ENCODE results near the gene ACP6. TPM values are rescaled to one million over a fixed set of nuclear protein-coding genes. Genes with fewer than 3 reads are reported as not detected.
"Not testable (repeated sequence)": the region's sequence is repeated elsewhere in the genome, so short reads cannot be mapped to it uniquely, and the experiment has no call there.

ACP6 gene
- total RNA-seq, 4 donors from 2014 or later, result 11.5 to 18.5 (median 14.2) TPM

GRCh38 chr1:147619741-147620140 is 50.6 kb downstream of the ACP6 start:
- H3K4me3 ChIP-seq (ENCODE audit: low read depth, poor library complexity, severe bottlenecking), result no peak overlapping the region
- intact Hi-C loops (cut with DNase I; ENCODE audit: low total_unique reads), result loop anchor here (5.0 kb wide), 1 partner anchor 122 kb away; no protein-coding TSS in a partner anchor
- no peak for TF ChIP-seq POLR2A (IDR thresholded peaks at IDR 0.05)
- TF ChIP-seq, protein P1, sequence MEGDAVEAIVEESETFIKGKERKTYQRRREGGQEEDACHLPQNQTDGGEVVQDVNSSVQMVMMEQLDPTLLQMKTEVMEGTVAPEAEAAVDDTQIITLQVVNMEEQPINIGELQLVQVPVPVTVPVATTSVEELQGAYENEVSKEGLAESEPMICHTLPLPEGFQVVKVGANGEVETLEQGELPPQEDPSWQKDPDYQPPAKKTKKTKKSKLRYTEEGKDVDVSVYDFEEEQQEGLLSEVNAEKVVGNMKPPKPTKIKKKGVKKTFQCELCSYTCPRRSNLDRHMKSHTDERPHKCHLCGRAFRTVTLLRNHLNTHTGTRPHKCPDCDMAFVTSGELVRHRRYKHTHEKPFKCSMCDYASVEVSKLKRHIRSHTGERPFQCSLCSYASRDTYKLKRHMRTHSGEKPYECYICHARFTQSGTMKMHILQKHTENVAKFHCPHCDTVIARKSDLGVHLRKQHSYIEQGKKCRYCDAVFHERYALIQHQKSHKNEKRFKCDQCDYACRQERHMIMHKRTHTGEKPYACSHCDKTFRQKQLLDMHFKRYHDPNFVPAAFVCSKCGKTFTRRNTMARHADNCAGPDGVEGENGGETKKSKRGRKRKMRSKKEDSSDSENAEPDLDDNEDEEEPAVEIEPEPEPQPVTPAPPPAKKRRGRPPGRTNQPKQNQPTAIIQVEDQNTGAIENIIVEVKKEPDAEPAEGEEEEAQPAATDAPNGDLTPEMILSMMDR (IDR thresholded peaks at IDR 0.05), result no peak
- 80 to 88% methylated on average over 6 to 7 of the region's 7 CpGs for WGBS, 2 donors
- DNase-seq (ENCODE audit: low spot score in 2 of 2), result no peak

DNA sequence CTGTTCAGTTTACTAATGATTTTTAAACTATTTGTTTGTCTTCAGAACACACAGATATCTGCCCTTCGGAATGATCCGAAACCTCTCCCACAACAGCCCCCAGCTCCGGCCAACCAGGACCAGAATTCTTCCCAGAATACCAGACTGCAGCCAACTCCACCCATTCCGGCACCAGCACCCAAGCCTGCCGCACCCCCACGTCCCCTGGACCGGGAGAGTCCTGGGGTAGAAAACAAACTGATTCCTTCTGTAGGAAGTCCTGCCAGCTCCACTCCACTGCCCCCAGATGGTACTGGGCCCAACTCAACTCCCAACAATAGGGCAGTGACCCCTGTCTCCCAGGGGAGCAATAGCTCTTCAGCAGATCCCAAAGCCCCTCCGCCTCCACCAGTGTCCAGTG is 51.6 kb downstream of the ACP6 start:
- no peak overlapping the region for H3K4me3 ChIP-seq (ENCODE audit: low read depth, poor library complexity, severe bottlenecking)
- TF ChIP-seq, protein P1 (IDR thresholded peaks at IDR 0.05), result no peak
- TF ChIP-seq POLR2A (IDR thresholded peaks at IDR 0.05), result no peak
- DNase-seq (ENCODE audit: low spot score in 2 of 2), result no peak
- 76 to 81% methylated on average over 8 of the region's 8 CpGs for WGBS, 2 donors
- intact Hi-C loops (cut with DNase I; ENCODE audit: low total_unique reads), result no loop called here

DNA sequence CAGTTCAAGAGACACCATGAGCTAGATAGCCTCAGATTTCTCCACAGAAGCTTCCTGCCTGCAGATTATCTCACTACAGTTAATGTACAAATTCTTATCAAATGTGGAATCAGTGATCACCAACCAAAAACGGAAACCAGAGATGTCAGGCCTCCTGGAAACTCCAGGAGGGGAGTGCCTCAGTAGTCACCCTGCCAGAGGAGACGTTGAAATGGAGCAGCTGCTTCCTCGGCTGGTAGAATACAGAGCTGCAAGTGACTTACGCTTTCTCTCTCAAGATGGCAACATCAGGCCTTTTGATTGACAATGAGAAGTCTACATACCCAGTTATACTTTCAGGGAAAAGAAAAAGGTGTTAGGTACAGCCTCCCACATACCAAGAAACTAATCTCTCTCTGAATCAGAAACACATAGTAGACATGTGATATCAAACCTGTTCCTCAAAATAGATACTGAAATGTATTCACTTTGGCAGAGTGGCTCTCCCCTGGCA is 52.2 kb downstream of the ACP6 start:
- TF ChIP-seq, protein P1 (IDR thresholded peaks at IDR 0.05), result no peak
- intact Hi-C loops (cut with DNase I; ENCODE audit: low total_unique reads), result no loop called here
- 47 to 57% methylated on average over 4 of the region's 4 CpGs for WGBS, 2 donors

DNA sequence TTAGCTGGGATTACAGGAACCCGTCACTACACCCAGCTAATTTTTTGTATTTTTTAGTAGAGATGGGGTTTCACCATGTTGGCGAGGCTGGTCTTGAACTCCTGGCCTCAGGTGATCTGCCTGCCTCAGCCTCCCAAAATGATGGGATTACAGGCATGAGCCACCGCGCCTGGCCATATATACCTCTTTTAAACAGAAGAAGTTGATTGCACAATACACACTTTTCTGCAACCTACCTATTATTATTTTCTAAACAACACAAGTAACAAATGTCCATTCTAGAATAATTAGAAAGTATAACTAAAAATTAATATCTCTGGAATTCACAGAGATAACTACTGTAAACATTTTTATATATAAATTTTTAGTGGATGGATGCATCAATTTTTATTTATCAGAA is 55.4 kb downstream of the ACP6 start:
- intact Hi-C loops (cut with DNase I; ENCODE audit: low total_unique reads); H3K4me3 ChIP-seq (ENCODE audit: low read depth, poor library complexity, severe bottlenecking); DNase-seq (ENCODE audit: low spot score in 2 of 2): not testable (repeated sequence)
- 98 to 99% methylated on average over 4 of the region's 4 CpGs for WGBS, 2 donors

More for the DNA sequence above, 52.2 kb downstream of the ACP6 start:
- DNase-seq (ENCODE audit: low spot score in 2 of 2), result no peak
- no peak overlapping the region for H3K4me3 ChIP-seq (ENCODE audit: low read depth, poor library complexity, severe bottlenecking)

- TF ChIP-seq POLR2A (IDR thresholded peaks at IDR 0.05), result no peak
- TF ChIP-seq, protein P1 (IDR thresholded peaks at IDR 0.05), result no peak
- DNase-seq (ENCODE audit: low spot score in 2 of 2), result no peak
- intact Hi-C loops (cut with DNase I; ENCODE audit: low total_unique reads), result no loop called here
- no peak overlapping the region for H3K4me3 ChIP-seq (ENCODE audit: low read depth, poor library complexity, severe bottlenecking)
These were observed 56.8 kb downstream of the ACP6 start for GRCh38 chr1:147613506-147613905.

- DNase-seq (ENCODE audit: low spot score in 2 of 2), result no peak
- no peak overlapping the region for H3K4me3 ChIP-seq (ENCODE audit: low read depth, poor library complexity, severe bottlenecking)
- no peak for TF ChIP-seq POLR2A (IDR thresholded peaks at IDR 0.05)
- TF ChIP-seq, protein P1 (IDR thresholded peaks at IDR 0.05), result no peak
- intact Hi-C loops (cut with DNase I; ENCODE audit: low total_unique reads), result no loop called here
- 82 to 93% methylated on average over 4 of the region's 4 CpGs for WGBS, 2 donors
These were observed 58.0 kb downstream of the ACP6 start for GRCh38 chr1:147612366-147612765.
